Transverse colon (tissue), 4 donors: ENCODE data around the gene SIM2.

Experiments used
- CTCF ChIP-seq, 5 experiments: fragments of 200-600 bp in 3 of 5; fragments of 450-650 bp in 2 of 5; sonication (generic) in 3 of 5; IDR thresholded peaks; 1 replicate in 2 of 5; 2 replicates in 3 of 5; pipeline ENCODE4 v1.5.1; 2016 to 2017; ENCODE audit warnings: antibody characterized with exemption in 5 of 5, inconsistent platforms in 3 of 5, mild to moderate bottlenecking in 2 of 5, moderate library complexity in 1 of 5
- EP300 ChIP-seq: sonication (generic); formaldehyde crosslinking; IDR thresholded peaks from one replicate; pipeline ENCODE4 v1.6.1; 2017; ENCODE audit warnings: antibody characterized with exemption, low read depth
- POLR2A ChIP-seq: fragments of 450-650 bp; IDR thresholded peaks from one replicate; pipeline ENCODE4 v1.6.1; 2016; ENCODE audit warnings: antibody characterized with exemption, mild to moderate bottlenecking, moderate library complexity
- POLR2AphosphoS5 ChIP-seq, 3 donors: sonication (generic); formaldehyde crosslinking; IDR thresholded peaks; one replicate each; pipeline ENCODE4 v1.6.1; 2016; ENCODE audit warnings: antibody characterized with exemption in 3 of 3

- TF ChIP-seq CTCF (IDR thresholded peaks at IDR 0.05), result no peak
- TF ChIP-seq EP300, result no peak
- TF ChIP-seq POLR2A, result no peak
- no peak for TF ChIP-seq POLR2AphosphoS5 (IDR thresholded peaks at IDR 0.05)
Measured at GRCh38 chr21:36654324-36654723, 44.6 kb upstream of the SIM2 start.
